Activated CD4-positive, alpha-beta memory T cell treated with anti-CD3 and anti-CD28 coated beads for 36 hours (primary cell): ENCODE data around the gene FASTK. TPM values are rescaled to one million over a fixed set of nuclear protein-coding genes. Genes with fewer than 3 reads are reported as not detected.
A peak's percentile ranks its signal among the peaks of the same experiment; 100 is the strongest.

ENCODE experiments used
- CTCF ChIA-PET: fragments of 350-600 bp; sonication (Branson Sonifier 250); formaldehyde crosslinking; loops from one replicate; lab custom pipeline; 2021; ENCODE audit warnings: antibody characterized with exemption, inconsistent platforms; lab: Charles Lee
- POLR2A ChIA-PET: fragments of 350-600 bp; sonication (Branson Sonifier 250); formaldehyde crosslinking; loops from one replicate; lab custom pipeline; 2021; ENCODE audit warnings: antibody characterized with exemption; lab: Charles Lee
- DNase-seq: peaks from one replicate; pipeline ENCODE4 v3.0.0-alpha.2; 2020
- H3K27ac Mint-ChIP-seq: one replicate; pipeline ENCODE4 v1.8.0; 2021; ENCODE audit warnings: mixed read lengths
- H3K27me3 Mint-ChIP-seq: one replicate; pipeline ENCODE4 v1.8.0; 2021; ENCODE audit warnings: mixed read lengths
- H3K36me3 Mint-ChIP-seq: one replicate; pipeline ENCODE4 v1.8.0; 2021; ENCODE audit warnings: mixed read lengths
- H3K4me1 Mint-ChIP-seq: one replicate; pipeline ENCODE4 v1.8.0; 2021; ENCODE audit warnings: low read depth, mixed read lengths
- H3K4me3 Mint-ChIP-seq: one replicate; pipeline ENCODE4 v1.8.0; 2021; ENCODE audit warnings: mild to moderate bottlenecking, mixed read lengths
- H3K9me3 Mint-ChIP-seq: one replicate; pipeline ENCODE4 v1.8.0; 2021; ENCODE audit warnings: mixed read lengths
- intact Hi-C: fragments of 100-400 bp; cut with micrococcal nuclease; formaldehyde crosslinking; loops from one replicate; pipeline ENCODE4 v1.15.1; 2023
- total RNA-seq, 2 experiments: library from RNA; stranded (reverse); gene quantifications; one replicate each; pipeline ENCODE4 v1.2.3, GENCODE V29; 2021

FASTK gene
- total RNA-seq, 2 experiments from 2014 or later: 56.8 to 57.4 TPM

DNA sequence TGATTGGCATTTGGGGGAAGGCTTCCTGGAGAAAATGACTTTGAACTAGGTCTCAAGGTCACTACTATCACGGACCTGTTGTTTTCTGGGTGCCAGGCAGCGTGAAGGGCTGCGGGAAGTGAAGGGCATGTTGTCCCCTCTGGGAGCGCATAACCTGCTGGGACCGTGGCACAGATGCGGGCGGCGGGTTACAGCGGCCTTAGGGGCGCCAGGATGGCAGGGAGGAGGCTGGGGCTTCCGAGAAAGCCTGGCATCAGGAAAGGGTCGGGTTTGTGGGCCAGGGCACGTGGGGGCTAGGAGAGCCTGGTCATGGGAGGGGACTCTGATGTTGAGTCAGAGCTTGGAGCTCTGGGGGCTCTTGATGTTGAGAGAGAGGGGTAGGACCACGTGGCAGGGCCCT, 15.1 kb downstream of the FASTK start:
- DNase-seq: no peak
- ChIA-PET CTCF (no interaction called here), POLR2A (no interaction called here)
- H3K4me3 Mint-ChIP-seq: no peak overlapping the region
- H3K4me1 Mint-ChIP-seq: peaks cover 9% of the 10 kb centered on the region
- H3K36me3 Mint-ChIP-seq: peaks cover 17% of the 10 kb centered on the region
- no peaks in the 10 kb centered on the region for H3K9me3 Mint-ChIP-seq
- no peak overlapping the region for H3K27ac Mint-ChIP-seq
- intact Hi-C loops: no loop called here
- H3K27me3 Mint-ChIP-seq: no peaks in the 10 kb centered on the region

- ChIA-PET CTCF (no interaction called here), POLR2A (no interaction called here)
- no peak overlapping the region for H3K4me3 Mint-ChIP-seq
- no peak for DNase-seq
- peaks cover 17% of the 10 kb centered on the region for H3K36me3 Mint-ChIP-seq
- H3K27me3 Mint-ChIP-seq: no peaks in the 10 kb centered on the region
- H3K27ac Mint-ChIP-seq: no peak overlapping the region
- intact Hi-C loops: no loop called here
- peaks cover 9% of the 10 kb centered on the region for H3K4me1 Mint-ChIP-seq
- H3K9me3 Mint-ChIP-seq: no peaks in the 10 kb centered on the region
Observed at GRCh38 chr7:151064993-151065392, 15.6 kb downstream of the FASTK start.

GRCh38 chr7:151064454-151064853, 16.2 kb downstream of the FASTK start:
- H3K9me3 Mint-ChIP-seq: no peaks in the 10 kb centered on the region
- CTCF ChIA-PET: no interaction called here
- H3K4me3 Mint-ChIP-seq: no peak overlapping the region
- H3K36me3 Mint-ChIP-seq: peaks cover 16% of the 10 kb centered on the region
- intact Hi-C loops: no loop called here
- no peak for DNase-seq
- H3K27ac Mint-ChIP-seq: no peak overlapping the region
- H3K27me3 Mint-ChIP-seq: no peaks in the 10 kb centered on the region
- POLR2A ChIA-PET: no interaction called here
- peaks cover 9% of the 10 kb centered on the region for H3K4me1 Mint-ChIP-seq

- Mint-ChIP-seq H3K4me3 (no peak overlapping the region), H3K9me3 (no peaks in the 10 kb centered on the region), H3K27ac (no peak overlapping the region), H3K27me3 (no peaks in the 10 kb centered on the region), H3K36me3 (peaks cover 11% of the 10 kb centered on the region), H3K4me1 (peaks cover 15% of the 10 kb centered on the region)
- POLR2A ChIA-PET: interaction anchor here (0.6 kb wide), 1 partner anchor 315 kb away, joined by 5 read pairs; no protein-coding TSS in a partner anchor
- intact Hi-C loops: no loop called here
- CTCF ChIA-PET: interaction anchor here (0.8 to 1.3 kb wide), 2 partner anchors 35 to 79 kb away, joined by 3 read pairs; partner anchors contain the start of gene ABCB8
- DNase-seq: no peak
Observed at GRCh38 chr7:151063212-151063561, 17.4 kb downstream of the FASTK start.

- Mint-ChIP-seq H3K9me3 (no peaks in the 10 kb centered on the region), H3K27me3 (no peaks in the 10 kb centered on the region), H3K4me3 (no peak overlapping the region), H3K36me3 (peaks cover 9% of the 10 kb centered on the region), H3K27ac (no peak overlapping the region), H3K4me1 (peaks cover 15% of the 10 kb centered on the region)
- CTCF ChIA-PET: interaction anchor here (0.8 to 1.3 kb wide), 2 partner anchors 34 to 78 kb away, joined by 3 read pairs; partner anchors contain the start of gene ABCB8
- intact Hi-C loops: no loop called here
- no peak for DNase-seq
- POLR2A ChIA-PET: interaction anchor here (0.6 kb wide), 1 partner anchor 316 kb away, joined by 5 read pairs; no protein-coding TSS in a partner anchor
Observed at GRCh38 chr7:151062399-151063211, 18.0 kb downstream of the FASTK start.

DNA sequence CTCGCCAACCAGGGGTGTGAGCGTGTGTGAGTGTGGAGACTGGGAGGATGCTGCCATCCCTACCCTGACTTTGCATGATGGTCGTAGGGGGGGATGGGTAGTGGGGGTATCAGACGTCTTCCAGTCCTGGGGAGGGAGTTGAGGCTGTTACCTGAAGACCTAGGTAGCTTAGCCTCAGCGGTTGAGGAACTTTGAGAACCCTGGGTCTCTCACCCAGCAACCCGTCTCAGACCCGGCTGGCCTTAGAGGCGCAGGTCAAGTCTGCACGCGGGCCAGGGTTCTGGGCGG, 18.6 kb downstream of the FASTK start:
- intact Hi-C loops: no loop called here
- H3K27me3 Mint-ChIP-seq: no peaks in the 10 kb centered on the region
- ChIA-PET POLR2A (no interaction called here), CTCF (interaction anchor here (1.3 kb wide), 1 partner anchor 34 kb away, joined by 3 read pairs; the partner anchor contains the start of gene ABCB8)
- H3K36me3 Mint-ChIP-seq: peaks cover 6% of the 10 kb centered on the region
- DNase-seq: no peak
- peaks cover 19% of the 10 kb centered on the region for H3K4me1 Mint-ChIP-seq
- no peaks in the 10 kb centered on the region for H3K9me3 Mint-ChIP-seq
- H3K27ac Mint-ChIP-seq: no peak overlapping the region
- no peak overlapping the region for H3K4me3 Mint-ChIP-seq

DNA sequence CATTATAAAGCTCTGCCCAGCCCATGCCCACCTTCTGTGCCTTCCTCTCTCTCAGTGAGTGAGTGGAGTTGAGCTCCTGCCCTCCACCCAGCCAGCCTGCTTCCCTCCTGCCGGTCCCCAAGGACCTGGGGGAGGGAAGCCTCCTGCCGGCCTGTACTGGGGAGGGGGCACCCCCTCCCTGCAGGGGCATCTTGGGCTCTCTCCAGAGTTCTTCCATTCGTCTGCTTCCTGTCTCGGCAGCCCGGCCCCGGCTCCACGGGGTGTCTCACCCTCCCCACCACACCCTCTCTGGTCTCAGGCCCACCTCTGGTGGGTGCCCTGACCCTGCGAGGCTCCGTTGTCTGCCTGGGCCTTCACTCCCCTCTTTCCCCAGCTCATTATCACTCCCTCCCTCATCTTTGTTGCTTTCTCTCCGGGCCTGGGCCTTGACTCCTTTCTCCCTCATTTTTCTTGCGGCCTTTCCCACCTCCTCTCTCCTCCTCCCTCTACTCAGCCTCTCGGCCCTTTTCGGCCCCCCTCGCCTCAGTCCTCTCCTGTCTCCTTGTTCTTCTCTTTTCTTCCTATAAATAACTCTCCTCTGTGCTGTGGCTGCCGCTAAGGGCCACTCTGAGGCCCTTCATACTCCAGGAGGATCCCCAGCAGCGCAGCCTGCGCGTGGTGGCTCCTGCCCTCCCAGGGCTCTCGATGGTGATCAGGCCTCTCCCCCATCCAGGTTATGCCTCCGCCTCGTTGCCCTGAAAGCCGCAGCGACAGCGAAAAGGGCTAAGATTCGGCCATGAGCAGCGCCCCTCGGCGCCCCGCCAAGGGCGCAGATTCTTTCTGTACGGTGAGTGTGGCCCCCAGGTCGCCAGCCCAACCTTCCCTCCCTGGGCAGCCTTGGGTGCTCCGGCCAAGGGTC, 19.1 kb downstream of the FASTK start:
- no peaks in the 10 kb centered on the region for H3K27me3 Mint-ChIP-seq
- ChIA-PET POLR2A (interaction anchor here (0.7 to 1.5 kb wide), 3 partner anchors 10 to 22 kb away, joined by 3 to 4 read pairs (median 3); partner anchors contain the start of gene TMUB1), CTCF (interaction anchor here (1.7 kb wide), 3 partner anchors 33 to 63 kb away, joined by 7 to 13 read pairs (median 7); partner anchors contain the start of gene ABCB8)
- peak overlapping the region; percentile 89 for H3K4me3 Mint-ChIP-seq
- no peak for DNase-seq
- H3K9me3 Mint-ChIP-seq: no peaks in the 10 kb centered on the region
- intact Hi-C loops: no loop called here
- peaks cover 6% of the 10 kb centered on the region for H3K36me3 Mint-ChIP-seq
- no peak overlapping the region for H3K27ac Mint-ChIP-seq
- peaks cover 25% of the 10 kb centered on the region for H3K4me1 Mint-ChIP-seq

GRCh38 chr7:151060416-151061212, 20.0 kb downstream of the FASTK start:
- no peaks in the 10 kb centered on the region for H3K9me3 Mint-ChIP-seq
- H3K27me3 Mint-ChIP-seq: no peaks in the 10 kb centered on the region
- intact Hi-C loops: no loop called here
- H3K36me3 Mint-ChIP-seq: peaks cover 5% of the 10 kb centered on the region
- peak; percentile 38 for DNase-seq
- H3K4me3 Mint-ChIP-seq: peak overlapping the region; percentile 89
- H3K4me1 Mint-ChIP-seq: peaks cover 25% of the 10 kb centered on the region
- no peak overlapping the region for H3K27ac Mint-ChIP-seq
- ChIA-PET POLR2A (interaction anchor here (0.7 to 2.1 kb wide), 5 partner anchors 11 to 50 kb away, joined by 3 to 5 read pairs (median 3); partner anchors contain the start of gene TMUB1), CTCF (interaction anchor here (0.8 to 1.9 kb wide), 8 partner anchors 10 to 64 kb away, joined by 3 to 13 read pairs (median 4); partner anchors contain the start of gene ABCB8)

DNA sequence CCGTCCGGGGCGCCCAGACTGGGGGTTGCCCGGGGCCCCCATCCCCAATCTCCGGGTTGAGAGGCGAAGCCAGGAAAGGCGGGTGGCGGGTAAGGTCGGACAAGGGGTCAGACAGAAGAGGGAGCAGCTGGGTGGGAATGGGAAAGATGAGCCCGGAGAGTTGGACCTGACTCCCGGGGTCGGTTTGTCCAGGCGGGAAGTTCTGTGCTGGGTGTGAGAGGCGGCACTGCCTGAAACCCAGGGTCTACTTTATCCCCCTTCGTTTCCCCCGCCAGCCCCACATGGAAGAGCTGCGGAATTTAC, 20.5 kb downstream of the FASTK start:
- CTCF ChIA-PET: interaction anchor here (0.8 to 1.9 kb wide), 8 partner anchors 9 to 64 kb away, joined by 3 to 13 read pairs (median 4); partner anchors contain the start of gene ABCB8
- Mint-ChIP-seq H3K27ac (peak overlapping the region; percentile 28), H3K4me3 (peak overlapping the region; percentile 89), H3K27me3 (no peaks in the 10 kb centered on the region), H3K9me3 (no peaks in the 10 kb centered on the region), H3K4me1 (peaks cover 25% of the 10 kb centered on the region), H3K36me3 (no peaks in the 10 kb centered on the region)
- intact Hi-C loops: no loop called here
- POLR2A ChIA-PET: interaction anchor here (0.8 to 2.1 kb wide), 3 partner anchors 11 to 49 kb away, joined by 3 to 5 read pairs (median 4); no protein-coding TSS in a partner anchor
- DNase-seq: no peak

DNA sequence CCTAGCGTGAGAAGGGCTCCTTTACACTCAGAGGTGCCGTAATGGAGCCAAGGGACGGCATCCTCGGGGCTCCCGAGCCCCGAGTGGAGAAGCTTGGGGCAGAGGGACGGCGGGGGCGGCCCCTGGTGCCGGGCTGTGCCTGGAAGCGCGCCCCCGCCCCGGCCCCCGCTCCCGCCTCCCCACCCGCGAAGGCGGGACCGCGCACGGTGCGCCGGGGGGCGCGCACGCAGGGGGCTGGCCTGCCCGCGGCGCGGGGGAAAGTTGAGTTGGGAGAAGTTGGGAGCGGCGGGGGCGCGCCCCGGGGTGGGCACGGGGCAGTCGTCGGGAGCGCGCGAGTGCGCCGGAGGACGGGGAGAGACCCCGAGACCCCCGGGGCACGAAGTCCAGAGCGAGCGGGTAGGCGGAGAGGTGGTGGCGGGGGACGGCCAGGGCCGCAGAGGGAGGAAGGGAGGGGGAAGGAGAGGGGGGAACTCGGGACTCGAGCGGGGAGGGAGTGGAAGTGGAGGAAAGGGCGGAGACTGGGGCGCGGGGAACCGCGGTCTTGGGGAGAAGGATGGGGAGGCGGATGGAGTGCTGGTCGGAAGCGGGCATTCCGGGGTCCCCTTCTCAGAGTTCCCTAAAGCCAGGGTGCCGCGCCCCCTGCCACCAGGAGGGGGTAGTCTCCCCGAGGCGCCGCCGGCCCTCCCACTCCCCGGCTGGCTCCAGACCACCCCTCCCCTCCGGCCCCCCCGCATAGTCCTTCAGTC, 21.1 kb downstream of the FASTK start, which contains the start of gene SLC4A2:
Gene SLC4A2 (plus strand): TSS at position 223 of the 746 bp plus-strand sequence. CDS start 2,399 bp downstream, outside the sequence.
- ChIA-PET CTCF (interaction anchor here (0.8 to 1.9 kb wide), 7 partner anchors 9 to 54 kb away, joined by 3 to 13 read pairs (median 5); partner anchors contain the start of gene ABCB8), POLR2A (interaction anchor here (0.6 to 2.1 kb wide), 3 partner anchors 13 to 48 kb away, joined by 3 to 5 read pairs (median 3); no protein-coding TSS in a partner anchor)
- H3K27ac Mint-ChIP-seq: peak within 1 kb of the TSS; percentile 89
- no peaks in the 10 kb centered on the region for H3K27me3 Mint-ChIP-seq
- DNase-seq: peak; percentile 72
- H3K4me1 Mint-ChIP-seq: peaks cover 25% of the 10 kb centered on the region
- intact Hi-C loops: loop anchor here (10.0 kb wide), 1 partner anchor 295 kb away; no protein-coding TSS in a partner anchor
- H3K4me3 Mint-ChIP-seq: peak within 1 kb of the TSS; percentile 89
- no peaks in the 10 kb centered on the region for H3K36me3 Mint-ChIP-seq
- H3K9me3 Mint-ChIP-seq: no peaks in the 10 kb centered on the region
